ENCODE results near the gene CCDC9B. TPM values are rescaled to one million over a fixed set of nuclear protein-coding genes. Genes with fewer than 3 reads are reported as not detected.
A peak's percentile ranks its signal among the peaks of the same experiment; 100 is the strongest.

The CCDC9B gene
- total RNA-seq, 1 donor, result 23.9 TPM

DNA sequence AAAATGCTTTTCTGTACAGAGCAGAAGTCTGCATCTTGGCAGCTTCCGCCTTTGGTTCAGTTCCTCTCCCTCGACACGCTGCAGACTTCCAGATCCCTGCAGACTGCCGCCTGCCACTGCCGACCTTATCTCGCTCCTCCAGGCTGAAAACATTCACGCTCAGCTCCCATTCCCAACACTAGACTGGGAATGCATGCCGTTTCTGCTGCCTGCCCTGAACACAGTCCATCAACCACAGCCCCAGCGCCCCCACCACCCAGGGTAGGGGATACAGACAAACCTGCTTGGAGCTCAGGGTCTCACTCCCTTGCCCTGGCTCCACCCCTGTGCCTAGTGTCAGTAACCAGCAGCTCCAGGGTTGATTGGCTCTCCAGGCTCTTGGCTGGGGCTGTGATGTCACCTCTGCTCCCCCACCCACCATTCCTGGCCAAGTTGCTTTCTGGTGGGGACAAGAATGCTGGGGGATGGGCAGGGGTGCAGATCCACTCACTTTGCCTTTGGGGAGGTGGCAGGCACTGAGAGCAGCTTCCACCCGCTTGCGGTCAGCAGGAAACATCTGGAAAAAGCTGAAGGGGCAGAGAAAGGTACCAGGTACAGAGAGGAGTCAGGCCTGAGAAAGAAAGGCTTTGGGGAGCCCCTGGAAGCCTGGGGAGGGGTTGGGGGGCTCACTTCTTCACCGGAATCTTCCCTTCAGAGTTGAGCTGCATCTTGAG lies 39.1 kb downstream of the CCDC9B start:
- H3K27ac ChIP-seq (ENCODE audit: low read depth, low read length), result no peak overlapping the region
- H3K4me1 ChIP-seq (ENCODE audit: insufficient read depth, low read length), result no peaks in the 10 kb centered on the region
- no peaks in the 10 kb centered on the region for H3K79me2 ChIP-seq (ENCODE audit: insufficient read depth, low read length)
- H4K20me1 ChIP-seq (ENCODE audit: insufficient read depth, low read length), result no peaks in the 10 kb centered on the region
- H3K36me3 ChIP-seq (ENCODE audit: insufficient read depth, low read length), result no peaks in the 10 kb centered on the region
- H2AFZ ChIP-seq (ENCODE audit: low read length), result no peak overlapping the region
- H3K9me3 ChIP-seq (ENCODE audit: low read depth, low read length), result peaks cover 4% of the 10 kb centered on the region
- DNase-seq (ENCODE audit: insufficient read length, low spot score, missing footprints), result peak; percentile 51
- H3K4me3 ChIP-seq (ENCODE audit: insufficient read depth, low read length), result no peak overlapping the region
- H3K27me3 ChIP-seq (ENCODE audit: insufficient read depth, low read length), result peaks cover 47% of the 10 kb centered on the region
- TF ChIP-seq, protein P1, sequence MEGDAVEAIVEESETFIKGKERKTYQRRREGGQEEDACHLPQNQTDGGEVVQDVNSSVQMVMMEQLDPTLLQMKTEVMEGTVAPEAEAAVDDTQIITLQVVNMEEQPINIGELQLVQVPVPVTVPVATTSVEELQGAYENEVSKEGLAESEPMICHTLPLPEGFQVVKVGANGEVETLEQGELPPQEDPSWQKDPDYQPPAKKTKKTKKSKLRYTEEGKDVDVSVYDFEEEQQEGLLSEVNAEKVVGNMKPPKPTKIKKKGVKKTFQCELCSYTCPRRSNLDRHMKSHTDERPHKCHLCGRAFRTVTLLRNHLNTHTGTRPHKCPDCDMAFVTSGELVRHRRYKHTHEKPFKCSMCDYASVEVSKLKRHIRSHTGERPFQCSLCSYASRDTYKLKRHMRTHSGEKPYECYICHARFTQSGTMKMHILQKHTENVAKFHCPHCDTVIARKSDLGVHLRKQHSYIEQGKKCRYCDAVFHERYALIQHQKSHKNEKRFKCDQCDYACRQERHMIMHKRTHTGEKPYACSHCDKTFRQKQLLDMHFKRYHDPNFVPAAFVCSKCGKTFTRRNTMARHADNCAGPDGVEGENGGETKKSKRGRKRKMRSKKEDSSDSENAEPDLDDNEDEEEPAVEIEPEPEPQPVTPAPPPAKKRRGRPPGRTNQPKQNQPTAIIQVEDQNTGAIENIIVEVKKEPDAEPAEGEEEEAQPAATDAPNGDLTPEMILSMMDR (IDR thresholded peaks at IDR 0.05; ENCODE audit: extremely low read depth, low read depth, low read length), result no peak
- no peak overlapping the region for H3K4me2 ChIP-seq (ENCODE audit: insufficient read depth, low read length)

DNA sequence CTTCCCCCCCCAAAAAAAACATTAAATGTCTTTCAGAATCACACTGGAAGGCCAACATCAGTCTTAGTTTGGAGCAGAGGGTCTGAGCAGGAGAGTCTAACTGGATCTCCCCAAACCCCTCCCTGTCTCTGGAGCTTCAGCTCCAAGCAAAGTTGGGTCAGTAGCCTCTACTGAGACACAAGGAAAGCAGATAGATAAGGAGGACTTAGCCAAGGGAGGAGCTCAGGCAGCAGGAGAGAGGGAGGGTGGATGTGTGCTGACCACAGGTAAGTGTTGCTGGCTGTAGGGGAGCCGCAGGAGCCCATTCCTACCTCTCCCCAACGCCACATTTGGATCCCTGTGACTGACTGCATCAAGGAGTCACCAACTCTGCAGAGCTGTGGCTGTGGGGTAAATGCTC lies 40.0 kb downstream of the CCDC9B start:
- no peaks in the 10 kb centered on the region for H3K36me3 ChIP-seq (ENCODE audit: insufficient read depth, low read length)
- H3K4me1 ChIP-seq (ENCODE audit: insufficient read depth, low read length), result no peaks in the 10 kb centered on the region
- H3K9me3 ChIP-seq (ENCODE audit: low read depth, low read length), result peaks cover 4% of the 10 kb centered on the region
- TF ChIP-seq, protein P1 (IDR thresholded peaks at IDR 0.05; ENCODE audit: extremely low read depth, low read depth, low read length), result no peak
- H4K20me1 ChIP-seq (ENCODE audit: insufficient read depth, low read length), result no peaks in the 10 kb centered on the region
- peaks cover 44% of the 10 kb centered on the region for H3K27me3 ChIP-seq (ENCODE audit: insufficient read depth, low read length)
- H3K4me3 ChIP-seq (ENCODE audit: insufficient read depth, low read length), result no peak overlapping the region
- H2AFZ ChIP-seq (ENCODE audit: low read length), result no peak overlapping the region
- no peak overlapping the region for H3K27ac ChIP-seq (ENCODE audit: low read depth, low read length)
- H3K4me2 ChIP-seq (ENCODE audit: insufficient read depth, low read length), result no peak overlapping the region
- DNase-seq (ENCODE audit: insufficient read length, low spot score, missing footprints), result peak; percentile 60
- no peaks in the 10 kb centered on the region for H3K79me2 ChIP-seq (ENCODE audit: insufficient read depth, low read length)

DNA sequence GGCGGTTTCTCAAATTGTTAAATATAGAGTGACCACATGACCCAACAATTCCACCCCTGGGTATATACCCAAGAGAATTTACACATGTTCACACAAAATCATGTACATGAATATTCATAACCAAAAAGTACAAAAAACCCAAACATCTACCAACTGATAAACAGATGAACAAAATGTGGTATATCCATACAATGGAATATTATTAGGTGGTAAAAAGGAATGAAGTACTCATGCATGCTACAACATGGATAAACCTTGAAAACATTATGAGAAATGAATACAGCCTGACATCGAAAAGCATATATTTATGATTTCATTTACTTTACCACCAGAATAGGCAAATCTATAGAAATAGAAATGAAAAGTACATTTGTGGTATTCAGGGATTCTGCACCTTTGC lies 40.4 kb downstream of the CCDC9B start:
- no peak overlapping the region for H3K27ac ChIP-seq (ENCODE audit: low read depth, low read length)
- TF ChIP-seq, protein P1 (IDR thresholded peaks at IDR 0.05; ENCODE audit: extremely low read depth, low read depth, low read length), result no peak
- H4K20me1 ChIP-seq (ENCODE audit: insufficient read depth, low read length), result no peaks in the 10 kb centered on the region
- no peak overlapping the region for H2AFZ ChIP-seq (ENCODE audit: low read length)
- no peak overlapping the region for H3K4me3 ChIP-seq (ENCODE audit: insufficient read depth, low read length)
- H3K79me2 ChIP-seq (ENCODE audit: insufficient read depth, low read length), result no peaks in the 10 kb centered on the region
- H3K36me3 ChIP-seq (ENCODE audit: insufficient read depth, low read length), result no peaks in the 10 kb centered on the region
- peaks cover 43% of the 10 kb centered on the region for H3K27me3 ChIP-seq (ENCODE audit: insufficient read depth, low read length)
- DNase-seq (ENCODE audit: insufficient read length, low spot score, missing footprints), result no peak
- peaks cover 4% of the 10 kb centered on the region for H3K9me3 ChIP-seq (ENCODE audit: low read depth, low read length)
- H3K4me2 ChIP-seq (ENCODE audit: insufficient read depth, low read length), result no peak overlapping the region
- no peaks in the 10 kb centered on the region for H3K4me1 ChIP-seq (ENCODE audit: insufficient read depth, low read length)

DNA sequence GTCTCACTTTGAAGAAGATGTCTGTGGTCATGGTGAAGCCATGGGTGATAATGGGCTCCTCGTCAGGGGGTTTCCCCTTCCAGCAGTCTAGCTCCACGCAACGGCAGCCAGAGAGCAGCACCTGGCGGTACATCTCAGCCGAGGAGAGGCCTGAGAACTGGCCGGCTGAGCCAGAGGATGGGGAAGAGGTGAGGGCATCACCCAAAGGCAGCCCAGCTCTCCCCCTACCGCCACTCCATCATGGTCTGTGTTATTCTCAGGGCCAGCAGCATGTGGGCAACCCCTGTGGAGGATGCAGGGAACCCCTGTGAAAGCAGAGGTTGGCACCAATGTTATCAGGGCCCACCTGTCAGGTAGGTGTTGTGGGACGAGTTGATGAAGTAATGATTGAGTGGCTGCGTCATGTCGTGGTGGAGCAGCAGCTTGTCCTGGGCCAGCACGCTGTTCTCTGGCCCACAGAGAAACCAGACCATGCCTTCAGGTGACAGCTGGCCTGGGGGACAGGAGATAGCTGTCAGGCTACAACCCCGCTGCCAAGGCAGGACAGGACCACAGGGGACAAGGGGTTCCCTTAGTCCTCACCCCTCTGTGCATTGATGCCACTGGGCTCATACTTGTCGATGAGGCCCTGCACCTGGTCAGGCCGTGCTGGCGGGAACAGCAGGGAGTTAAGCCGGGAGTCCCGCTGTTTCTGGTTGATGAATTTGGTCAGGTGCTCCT lies 42.4 kb downstream of the CCDC9B start:
- TF ChIP-seq, protein P1 (IDR thresholded peaks at IDR 0.05; ENCODE audit: extremely low read depth, low read depth, low read length), result no peak
- H3K36me3 ChIP-seq (ENCODE audit: insufficient read depth, low read length), result no peaks in the 10 kb centered on the region

More for the DNA sequence above, 42.4 kb downstream of the CCDC9B start:
- Histone ChIP-seq H3K9me3 (ENCODE audit: low read depth, low read length) (peaks cover 4% of the 10 kb centered on the region), H3K27me3 (ENCODE audit: insufficient read depth, low read length) (peaks cover 48% of the 10 kb centered on the region), H2AFZ (ENCODE audit: low read length) (no peak overlapping the region), H3K27ac (ENCODE audit: low read depth, low read length) (no peak overlapping the region), H3K4me2 (ENCODE audit: insufficient read depth, low read length) (no peak overlapping the region), H3K4me1 (ENCODE audit: insufficient read depth, low read length) (no peaks in the 10 kb centered on the region), H4K20me1 (ENCODE audit: insufficient read depth, low read length) (no peaks in the 10 kb centered on the region), H3K79me2 (ENCODE audit: insufficient read depth, low read length) (no peaks in the 10 kb centered on the region), H3K4me3 (ENCODE audit: insufficient read depth, low read length) (no peak overlapping the region)
- DNase-seq (ENCODE audit: insufficient read length, low spot score, missing footprints), result peak; percentile 60

Measured in osteoblast (primary cell).